Chondrocyte (in vitro differentiated cells): ENCODE data around the gene NFU1. TPM values are rescaled to one million over a fixed set of nuclear protein-coding genes. Genes with fewer than 3 reads are reported as not detected.

ENCODE experiments used
- DNase-seq: peaks from one replicate; pipeline ENCODE4 v3.0.0; 2021; ENCODE audit warnings: mixed read lengths, low spot score
- H3K27ac Mint-ChIP-seq: one replicate; pipeline ENCODE4 v1.8.0; 2021; ENCODE audit warnings: mild to moderate bottlenecking, moderate library complexity, mixed read lengths; ENCODE audit not compliant: unreplicated experiment
- H3K27me3 Mint-ChIP-seq: 2 replicates; pipeline ENCODE4 v1.8.0; 2021; ENCODE audit warnings: low read depth, mixed read lengths
- H3K36me3 Mint-ChIP-seq: 2 replicates; pipeline ENCODE4 v1.8.0; 2021; ENCODE audit warnings: low read depth, mixed read lengths
- H3K4me1 Mint-ChIP-seq: 2 replicates; pipeline ENCODE4 v1.8.0; 2021; ENCODE audit warnings: low read depth, mild to moderate bottlenecking, mixed read lengths
- H3K4me3 Mint-ChIP-seq: one replicate; pipeline ENCODE4 v1.8.0; 2021; ENCODE audit warnings: mild to moderate bottlenecking, moderate library complexity, mixed read lengths; ENCODE audit not compliant: unreplicated experiment
- H3K9me3 Mint-ChIP-seq: 2 replicates; pipeline ENCODE4 v1.8.0; 2021; ENCODE audit warnings: low read depth, mixed read lengths
- total RNA-seq: library from RNA; stranded (reverse); gene quantifications from 3 replicates; pipeline ENCODE4 v1.2.1, GENCODE V29; 2021
- TF ChIP-seq, protein P1 (sequence below): fragments of 200-600 bp; sonication (generic); IDR thresholded peaks from 2 replicates; pipeline ENCODE4 v1.5.0; 2021; ENCODE audit warnings: antibody characterized with exemption, mild to moderate bottlenecking, moderate library complexity

The NFU1 gene
- total RNA-seq, 1 donor from 2014 or later: 40.7 TPM

DNA sequence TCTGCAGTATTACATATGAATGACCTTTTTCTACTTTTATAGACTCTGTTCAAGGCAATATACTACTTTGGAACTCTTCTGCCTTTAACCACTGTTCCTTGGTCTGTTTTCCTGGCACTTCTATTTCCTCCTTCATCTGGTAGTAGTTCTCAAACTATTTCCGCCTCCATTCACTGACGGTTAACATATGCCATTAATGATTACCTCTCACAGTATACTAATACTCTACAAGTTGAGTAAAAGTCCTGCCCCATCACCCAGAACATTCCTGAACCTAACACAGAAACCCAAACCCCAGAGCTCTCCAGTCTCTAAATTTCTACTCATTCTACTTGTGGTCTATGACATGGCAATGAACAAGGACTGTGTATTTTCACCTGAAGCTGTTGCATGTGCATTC, 54.7 kb downstream of the NFU1 start:
- H3K4me1 Mint-ChIP-seq: peaks cover 64% of the 10 kb centered on the region
- no peaks in the 10 kb centered on the region for H3K9me3 Mint-ChIP-seq
- TF ChIP-seq, protein P1, sequence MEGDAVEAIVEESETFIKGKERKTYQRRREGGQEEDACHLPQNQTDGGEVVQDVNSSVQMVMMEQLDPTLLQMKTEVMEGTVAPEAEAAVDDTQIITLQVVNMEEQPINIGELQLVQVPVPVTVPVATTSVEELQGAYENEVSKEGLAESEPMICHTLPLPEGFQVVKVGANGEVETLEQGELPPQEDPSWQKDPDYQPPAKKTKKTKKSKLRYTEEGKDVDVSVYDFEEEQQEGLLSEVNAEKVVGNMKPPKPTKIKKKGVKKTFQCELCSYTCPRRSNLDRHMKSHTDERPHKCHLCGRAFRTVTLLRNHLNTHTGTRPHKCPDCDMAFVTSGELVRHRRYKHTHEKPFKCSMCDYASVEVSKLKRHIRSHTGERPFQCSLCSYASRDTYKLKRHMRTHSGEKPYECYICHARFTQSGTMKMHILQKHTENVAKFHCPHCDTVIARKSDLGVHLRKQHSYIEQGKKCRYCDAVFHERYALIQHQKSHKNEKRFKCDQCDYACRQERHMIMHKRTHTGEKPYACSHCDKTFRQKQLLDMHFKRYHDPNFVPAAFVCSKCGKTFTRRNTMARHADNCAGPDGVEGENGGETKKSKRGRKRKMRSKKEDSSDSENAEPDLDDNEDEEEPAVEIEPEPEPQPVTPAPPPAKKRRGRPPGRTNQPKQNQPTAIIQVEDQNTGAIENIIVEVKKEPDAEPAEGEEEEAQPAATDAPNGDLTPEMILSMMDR: no peak
- no peak for DNase-seq
- H3K27me3 Mint-ChIP-seq: no peaks in the 10 kb centered on the region
- H3K36me3 Mint-ChIP-seq: peaks cover 12% of the 10 kb centered on the region
- H3K27ac Mint-ChIP-seq: peak overlapping the region; percentile 49
- H3K4me3 Mint-ChIP-seq: peak overlapping the region; percentile 26

DNA sequence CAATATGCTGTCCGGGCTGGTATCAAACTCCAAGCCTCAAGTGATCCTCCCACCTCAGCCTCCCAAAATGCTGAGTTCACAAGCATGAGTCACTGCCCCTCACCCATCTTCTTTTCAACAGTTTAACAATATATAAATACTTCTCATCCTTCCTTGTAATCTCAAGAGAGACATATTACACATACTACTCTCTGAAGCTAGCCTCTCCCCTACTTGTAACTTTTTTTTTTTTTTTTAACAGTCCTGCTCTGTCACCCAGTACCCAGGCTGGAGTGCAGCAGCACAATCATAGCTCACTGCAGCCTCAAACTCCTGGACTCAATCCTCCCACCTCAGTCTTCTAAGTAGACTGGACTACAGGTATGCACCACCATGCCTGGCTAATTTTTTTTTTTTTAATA, 55.9 kb downstream of the NFU1 start:
- H3K36me3 Mint-ChIP-seq: peaks cover 12% of the 10 kb centered on the region
- TF ChIP-seq, protein P1: no peak
- no peak for DNase-seq
- H3K27me3 Mint-ChIP-seq: no peaks in the 10 kb centered on the region
- H3K4me3 Mint-ChIP-seq: peak overlapping the region; percentile 40
- peaks cover 66% of the 10 kb centered on the region for H3K4me1 Mint-ChIP-seq
- peak overlapping the region; percentile 68 for H3K27ac Mint-ChIP-seq
- no peaks in the 10 kb centered on the region for H3K9me3 Mint-ChIP-seq

DNA sequence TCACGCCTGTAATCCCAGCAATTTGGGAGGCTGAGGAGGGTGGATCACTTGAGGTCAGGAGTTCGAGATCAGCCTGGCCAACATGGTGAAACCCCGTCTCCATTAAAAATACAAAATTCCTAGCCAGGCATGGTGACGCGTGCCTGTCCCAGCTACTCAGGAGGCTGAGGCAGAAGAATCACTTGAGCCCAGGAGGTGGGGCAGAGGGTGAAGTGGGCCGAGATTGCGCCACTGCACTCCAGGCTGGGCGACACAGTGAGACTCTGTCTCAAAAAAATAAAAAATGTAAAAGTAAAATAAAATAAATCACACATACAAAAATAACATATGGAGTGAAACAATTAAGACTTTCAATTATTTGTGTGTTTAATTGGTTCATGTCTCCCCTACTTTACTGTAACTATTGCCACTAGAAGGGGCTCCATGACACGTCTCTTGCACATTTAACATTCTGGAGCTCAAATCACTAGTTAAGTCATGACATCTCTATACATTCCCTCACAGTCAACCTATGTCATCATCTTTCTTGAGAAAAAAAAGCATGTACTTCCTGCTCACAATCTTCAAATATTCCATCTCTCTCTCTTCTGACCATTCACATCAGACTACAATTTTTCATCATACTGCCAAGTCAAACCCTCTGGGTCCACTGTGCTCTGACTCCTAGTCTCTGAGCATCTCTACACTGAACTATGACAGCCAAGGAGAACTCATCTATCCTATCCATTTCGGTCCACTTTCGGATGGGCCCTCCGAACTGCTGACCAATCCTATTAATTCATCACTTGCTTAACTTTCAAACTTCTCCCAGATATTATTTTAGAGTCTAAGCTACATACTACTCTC, 56.9 kb downstream of the NFU1 start:
- peak overlapping the region; percentile 68 for H3K27ac Mint-ChIP-seq
- no peaks in the 10 kb centered on the region for H3K27me3 Mint-ChIP-seq
- H3K4me3 Mint-ChIP-seq: no peak overlapping the region
- H3K36me3 Mint-ChIP-seq: peaks cover 12% of the 10 kb centered on the region
- H3K9me3 Mint-ChIP-seq: no peaks in the 10 kb centered on the region
- TF ChIP-seq, protein P1: no peak
- H3K4me1 Mint-ChIP-seq: peaks cover 68% of the 10 kb centered on the region
- DNase-seq: no peak

DNA sequence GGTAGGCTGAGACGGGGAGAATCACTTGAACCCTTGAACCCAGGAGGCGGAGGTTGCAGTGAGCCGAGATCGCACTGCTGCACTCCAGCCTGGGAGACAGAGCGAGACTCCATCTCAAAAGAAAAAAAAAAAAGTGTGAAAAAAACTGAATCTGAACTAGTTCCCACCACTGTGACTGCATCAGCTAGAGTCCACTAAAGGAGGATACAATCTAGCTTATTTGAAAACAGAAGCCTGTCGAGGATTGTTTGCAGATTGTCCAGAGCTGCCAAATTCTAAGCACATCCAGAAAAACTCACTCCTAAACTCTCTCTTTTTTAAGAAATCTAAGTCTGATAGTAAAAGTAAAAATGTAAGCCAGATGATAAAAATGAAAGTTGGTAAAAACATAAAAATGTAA, 60.8 kb downstream of the NFU1 start:
- Mint-ChIP-seq H3K4me1 (peaks cover 47% of the 10 kb centered on the region), H3K27me3 (no peaks in the 10 kb centered on the region)

More for the DNA sequence above, 60.8 kb downstream of the NFU1 start:
- no peak for DNase-seq
- Mint-ChIP-seq H3K27ac (peak overlapping the region; percentile 65), H3K36me3 (peaks cover 9% of the 10 kb centered on the region), H3K4me3 (no peak overlapping the region), H3K9me3 (no peaks in the 10 kb centered on the region)
- TF ChIP-seq, protein P1: no peak
